Measurements from ENCODE around the gene RPS27. TPM values are rescaled to one million over a fixed set of nuclear protein-coding genes. Genes with fewer than 3 reads are reported as not detected.

The RPS27 gene
- total and polyA plus RNA-seq, 2 of the 13 experiments (the other 11 are each of a cell fraction or from before 2014, with no cell fraction given) = 3,737 to 9,964 TPM

DNA sequence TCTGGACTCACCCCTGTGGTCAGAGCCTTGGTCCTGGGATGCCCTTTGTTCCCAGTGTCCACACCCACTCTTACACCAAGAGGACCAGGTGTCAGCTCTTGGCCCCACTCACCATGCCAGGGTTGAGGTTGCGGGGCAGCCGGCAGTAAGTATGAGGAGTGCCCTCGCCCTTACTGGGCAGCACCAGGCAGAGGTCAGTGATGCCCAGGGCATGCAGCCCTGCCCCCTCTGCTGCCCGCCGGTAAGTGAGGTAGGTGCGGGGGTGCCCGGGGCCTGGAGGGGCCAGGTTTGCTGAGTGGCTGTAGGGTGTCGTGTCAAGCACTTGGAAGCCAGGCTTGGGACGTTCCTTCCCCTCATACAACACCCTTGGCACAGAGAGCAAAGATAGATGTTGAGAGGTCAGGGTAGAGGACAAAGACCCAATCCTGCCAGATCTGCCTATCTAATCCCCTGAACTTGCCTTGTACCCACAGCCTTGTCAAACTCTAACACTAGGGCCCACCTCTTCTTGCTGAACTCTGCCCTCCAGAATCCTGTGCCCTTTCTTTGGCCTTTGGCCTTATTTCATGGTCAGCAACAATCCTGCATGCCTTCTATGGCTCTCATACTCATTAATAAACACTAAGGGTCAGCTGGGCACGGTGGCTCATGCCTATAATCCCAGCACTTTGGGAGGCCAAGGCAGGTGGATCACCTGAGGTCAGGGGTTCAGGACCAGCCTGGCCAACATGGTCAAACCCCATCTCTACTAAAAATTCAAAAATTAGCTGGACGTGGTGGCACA lies 47.6 kb upstream of the RPS27 start:
- ChIA-PET POLR2A (interaction anchor here (2.4 to 5.3 kb wide), 3 partner anchors 19 to 24 kb away, joined by 20 to 43 read pairs (median 41); partner anchors contain the start of genes CREB3L4, GATAD2B and SLC39A1), CTCF (ENCODE audit: low intra/inter-chr PET ratio, low total read pairs) (no interaction called here)
- BruUV-seq (replicated peaks) = no TSS peak
- no peaks in the 10 kb centered on the region for H3K9me3 ChIP-seq (ENCODE audit: low read length)
- no peak overlapping the region for H2AFZ ChIP-seq (ENCODE audit: low read length)
- H3K27me3 ChIP-seq (ENCODE audit: control insufficient read depth in 1 of 2, insufficient read depth in 2 of 2, low read length in 2 of 2) = no peaks in the 10 kb centered on the region
- intact Hi-C loops (cut with micrococcal nuclease; ENCODE audit: unreplicated experiment) (no loop called here), in situ Hi-C loops (cut with HindIII; ENCODE audit: extremely low pct_ligation_motif_present, low pct_unique_long_range_greater_than_20kb) (loop anchor here (10.0 kb wide), 1 partner anchor 118 kb away; no protein-coding TSS in a partner anchor)
- peaks cover 11% of the 10 kb centered on the region for H3K79me2 ChIP-seq (ENCODE audit: insufficient read depth, low read length)
- no peaks in the 10 kb centered on the region for H4K20me1 ChIP-seq (ENCODE audit: insufficient read depth, low read length)
- DNase-seq (ENCODE audit: low spot score) (no peak), ATAC-seq (no peak), FAIRE-seq (no peak)
- no peak overlapping the region for H3K9ac ChIP-seq (ENCODE audit: insufficient read depth, low read depth, low read length)
- WGBS (ENCODE audit: low lambda C conversion rate) = 85% methylated on average over 6 of the region's 11 CpGs
- H3K4me3 ChIP-seq (replicated peaks in 1 of 3; ENCODE audit: insufficient read depth in 1 of 3, low read depth in 2 of 3, low read length in 3 of 3) = no peak overlapping the region
- peaks cover 7 to 36% of the 10 kb centered on the region in 2 experiments; a peak in 4 of 5 replicates for H3K36me3 ChIP-seq (replicated peaks in 1 of 2; ENCODE audit: control insufficient read depth in 1 of 2, insufficient read depth in 2 of 2, low read length in 2 of 2)
- no peak overlapping the region for H3K4me2 ChIP-seq (ENCODE audit: low read depth, low read length)
- peaks cover 40% of the 10 kb centered on the region for H3K4me1 ChIP-seq (ENCODE audit: insufficient read depth, low read length)
- peak overlapping the region; percentile 19 for H3K27ac ChIP-seq (ENCODE audit: extremely low read length, insufficient read depth, low read length)
- TF ChIP-seq, protein P1, sequence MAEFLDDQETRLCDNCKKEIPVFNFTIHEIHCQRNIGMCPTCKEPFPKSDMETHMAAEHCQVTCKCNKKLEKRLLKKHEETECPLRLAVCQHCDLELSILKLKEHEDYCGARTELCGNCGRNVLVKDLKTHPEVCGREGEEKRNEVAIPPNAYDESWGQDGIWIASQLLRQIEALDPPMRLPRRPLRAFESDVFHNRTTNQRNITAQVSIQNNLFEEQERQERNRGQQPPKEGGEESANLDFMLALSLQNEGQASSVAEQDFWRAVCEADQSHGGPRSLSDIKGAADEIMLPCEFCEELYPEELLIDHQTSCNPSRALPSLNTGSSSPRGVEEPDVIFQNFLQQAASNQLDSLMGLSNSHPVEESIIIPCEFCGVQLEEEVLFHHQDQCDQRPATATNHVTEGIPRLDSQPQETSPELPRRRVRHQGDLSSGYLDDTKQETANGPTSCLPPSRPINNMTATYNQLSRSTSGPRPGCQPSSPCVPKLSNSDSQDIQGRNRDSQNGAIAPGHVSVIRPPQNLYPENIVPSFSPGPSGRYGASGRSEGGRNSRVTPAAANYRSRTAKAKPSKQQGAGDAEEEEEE (CRISPR knock-in tag; IDR thresholded peaks at IDR 0.05; ENCODE audit: borderline replicate concordance) = no peak
- TF ChIP-seq, protein P2, sequence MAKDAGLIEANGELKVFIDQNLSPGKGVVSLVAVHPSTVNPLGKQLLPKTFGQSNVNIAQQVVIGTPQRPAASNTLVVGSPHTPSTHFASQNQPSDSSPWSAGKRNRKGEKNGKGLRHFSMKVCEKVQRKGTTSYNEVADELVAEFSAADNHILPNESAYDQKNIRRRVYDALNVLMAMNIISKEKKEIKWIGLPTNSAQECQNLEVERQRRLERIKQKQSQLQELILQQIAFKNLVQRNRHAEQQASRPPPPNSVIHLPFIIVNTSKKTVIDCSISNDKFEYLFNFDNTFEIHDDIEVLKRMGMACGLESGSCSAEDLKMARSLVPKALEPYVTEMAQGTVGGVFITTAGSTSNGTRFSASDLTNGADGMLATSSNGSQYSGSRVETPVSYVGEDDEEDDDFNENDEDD (CRISPR knock-in tag; IDR thresholded peaks at IDR 0.05; ENCODE audit: borderline replicate concordance) = no peak
- TF ChIP-seq DNMT1 (CRISPR knock-in tag; IDR thresholded peaks at IDR 0.05) = no peak
- TF ChIP-seq ZNF382 (CRISPR knock-in tag; IDR thresholded peaks at IDR 0.05; ENCODE audit: borderline replicate concordance) = no peak
- TF ChIP-seq RARA (CRISPR knock-in tag; IDR thresholded peaks at IDR 0.05) = peak; percentile 52; the same call in 1 of the 2 replicates
- no peak for TF ChIP-seq ZBTB37 (CRISPR knock-in tag; IDR thresholded peaks at IDR 0.05)
- peak; percentile 41 for TF ChIP-seq AGO2 (optimal IDR thresholded peaks at IDR 0.05; ENCODE audit: low read depth, low read length)
- no peak for TF ChIP-seq ZSCAN5A (CRISPR knock-in tag; IDR thresholded peaks at IDR 0.05; ENCODE audit: borderline replicate concordance)
- 0 out of 2 replicates have a peak, but pooled peaks have one; percentile 32 for TF ChIP-seq ESRRA (CRISPR knock-in tag; IDR thresholded peaks at IDR 0.05; ENCODE audit: low read depth)
- TF ChIP-seq PTBP1 (IDR thresholded peaks at IDR 0.05; ENCODE audit: low read depth, low read length, poor library complexity, severe bottlenecking) = no peak
- no peak for TF ChIP-seq PHF21A (CRISPR knock-in tag; IDR thresholded peaks at IDR 0.05)
- TF ChIP-seq ZNF44 (CRISPR knock-in tag; IDR thresholded peaks at IDR 0.05) = 0 out of 2 replicates have a peak, but pooled peaks have one; percentile 32
- TF ChIP-seq MYPOP (CRISPR knock-in tag; IDR thresholded peaks at IDR 0.05) = no peak
- no peak for TF ChIP-seq ONECUT2 (CRISPR knock-in tag; IDR thresholded peaks at IDR 0.05)
- no peak for TF ChIP-seq NCOA5 (CRISPR knock-in tag; IDR thresholded peaks at IDR 0.05)
- TF ChIP-seq ZNF788 (CRISPR knock-in tag; IDR thresholded peaks at IDR 0.05; ENCODE audit: borderline replicate concordance) = no peak
- TF ChIP-seq SNAPC2 (CRISPR knock-in tag; IDR thresholded peaks at IDR 0.05) = no peak
